Panc1 (cell line): ENCODE results near the gene PLXNB1. TPM values are rescaled to one million over a fixed set of nuclear protein-coding genes. Genes with fewer than 3 reads are reported as not detected.

Experiments
- ATAC-seq: fragments of 200-7000 bp; cut with Tn5 transposase; 2 replicates; pipeline ENCODE4 v1.9.1; 2020; ENCODE audit warnings: mild to moderate bottlenecking, moderate library complexity
- BruUV-seq: library from RNA; stranded (reverse); fragments of 400-500 nt; replicated peaks from 2 replicates; lab custom pipeline; 2021; lab: Mats Ljungman, UMichigan
- CTCF ChIA-PET: fragments of 300-600 bp; sonication (Branson Sonifier 250); formaldehyde crosslinking; loops from one replicate; lab custom pipeline; 2022; ENCODE audit warnings: antibody characterized with exemption; lab: Charles Lee
- POLR2A ChIA-PET: fragments of 300-600 bp; sonication (Branson Sonifier 250); formaldehyde crosslinking; loops from one replicate; lab custom pipeline; 2022; ENCODE audit warnings: antibody characterized with exemption; lab: Charles Lee
- DNase-seq: peaks from one replicate; pipeline ENCODE4 v3.0.0-alpha.2; 2010; ENCODE audit warnings: low read depth, low spot score
- H3K27ac ChIP-seq: 2 replicates; pipeline ENCODE4 v1.5.1; 2011; ENCODE audit warnings: mild to moderate bottlenecking, low read length, inconsistent platforms
- H3K27me3 ChIP-seq: fragments of 200-500 bp; sonication (Bioruptor generic); 2 replicates; pipeline ENCODE4 v1.6.0; 2014; ENCODE audit warnings: low read length, inconsistent platforms; ENCODE audit not compliant: control insufficient read depth, insufficient read depth
- H3K36me3 ChIP-seq: fragments of 200-500 bp; sonication (Bioruptor generic); 2 replicates; pipeline ENCODE4 v1.5.1; 2014; ENCODE audit warnings: inconsistent platforms, mild to moderate bottlenecking, low read length, moderate library complexity; ENCODE audit not compliant: control insufficient read depth, insufficient read depth
- H3K4me1 ChIP-seq: 2 replicates; pipeline ENCODE4 v1.5.1; 2011; ENCODE audit warnings: inconsistent platforms, mild to moderate bottlenecking, low read length, moderate library complexity; ENCODE audit not compliant: control insufficient read depth, insufficient read depth
- H3K4me3 ChIP-seq, 2 experiments: 2 replicates each; pipeline ENCODE4 v1.5.1; 2011 to 2012; ENCODE audit warnings: low read depth in 2 of 2, low read length in 2 of 2, mild to moderate bottlenecking in 2 of 2, inconsistent platforms in 1 of 2, moderate library complexity in 1 of 2
- H3K9me3 ChIP-seq: fragments of 200-500 bp; sonication (Bioruptor generic); 2 replicates; pipeline ENCODE4 v1.5.1; 2014; ENCODE audit warnings: low read depth, mild to moderate bottlenecking, inconsistent platforms, low read length, moderate library complexity; ENCODE audit not compliant: control insufficient read depth, insufficient read depth
- POLR2AphosphoS5 ChIP-seq: IDR thresholded peaks from 2 replicates; pipeline ENCODE4 v1.6.1; 2012; ENCODE audit warnings: mild to moderate bottlenecking, low read depth, low read length, moderate library complexity
- SIN3A ChIP-seq: IDR thresholded peaks from 2 replicates; pipeline ENCODE4 v1.6.1; 2012; ENCODE audit warnings: low read depth, mild to moderate bottlenecking, low read length, moderate library complexity, borderline replicate concordance; ENCODE audit not compliant: insufficient read depth
- TCF7L2 ChIP-seq: IDR thresholded peaks from 2 replicates; pipeline ENCODE4 v1.6.1; 2011; ENCODE audit warnings: mild to moderate bottlenecking, low read depth, low read length, inconsistent platforms
- in situ Hi-C: cut with HindIII; loops from 2 replicates; pipeline ENCODE4 v1.10.0; 2016; ENCODE audit warnings: low sequenced_read_pairs, low pct_unique_long_range_greater_than_20kb
- intact Hi-C: fragments of 100-400 bp; cut with micrococcal nuclease; formaldehyde crosslinking; loops from one replicate; pipeline ENCODE4 v1.10.0; 2022; ENCODE audit not compliant: unreplicated experiment
- total RNA-seq: library from RNA; stranded (reverse); gene quantifications from one replicate; pipeline ENCODE4 v1.2.1, GENCODE V29; 2021; ENCODE audit not compliant: unreplicated experiment
- TF ChIP-seq, protein P1 (sequence below), 2 experiments: IDR thresholded peaks; 2 replicates each; pipeline ENCODE4 v1.6.1; 2011 to 2012; ENCODE audit warnings: low read depth in 2 of 2, control low read depth in 1 of 2, low read length in 1 of 2, mild to moderate bottlenecking in 1 of 2, moderate library complexity in 1 of 2; ENCODE audit not compliant: insufficient read depth in 1 of 2
- TF ChIP-seq, protein P2 (sequence below): fragments of 450-650 bp; IDR thresholded peaks from 2 replicates; pipeline ENCODE4 v1.5.1; 2017; ENCODE audit warnings: mild to moderate bottlenecking

PLXNB1 gene
- total RNA-seq, 1 experiment from 2014 or later: 22.8 TPM

DNA sequence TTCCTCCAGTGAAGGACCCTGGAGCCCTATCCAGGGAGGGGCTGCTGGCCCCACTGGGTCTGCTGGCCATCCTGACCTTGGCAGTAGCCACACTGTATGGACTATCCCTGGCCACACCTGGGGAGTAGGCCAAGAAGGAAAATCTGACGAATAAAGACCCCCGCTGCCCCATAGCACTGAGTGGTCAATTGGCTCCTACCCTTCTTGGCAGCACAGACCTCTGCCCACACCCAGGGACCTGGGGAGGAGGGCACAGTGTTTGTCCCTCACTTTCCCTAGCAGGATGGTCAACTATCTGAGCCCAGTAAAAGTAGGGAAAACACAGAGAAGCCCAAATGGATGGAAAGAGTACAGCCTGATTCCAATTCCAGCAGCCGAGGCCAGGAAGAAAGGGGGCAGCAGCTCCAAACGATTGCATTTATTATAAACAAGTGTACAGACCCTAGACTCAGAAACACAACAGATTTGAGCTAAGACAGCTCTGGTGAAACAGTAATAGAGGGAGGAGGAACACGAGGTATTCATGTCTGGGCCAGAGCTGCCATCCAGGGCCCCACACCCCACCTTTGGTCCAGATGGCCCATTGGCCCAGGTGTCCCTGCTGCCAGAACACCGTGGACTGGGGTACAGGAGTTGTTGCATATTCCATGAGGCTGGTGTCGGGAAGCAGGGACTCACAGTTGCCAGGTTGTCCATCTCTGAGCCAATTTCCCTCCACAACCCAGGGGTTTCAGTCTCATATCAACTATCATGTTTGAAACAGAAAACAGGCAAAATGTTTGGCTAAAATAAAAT, 37.8 kb upstream of the PLXNB1 start:
- no peak for ATAC-seq
- peaks cover 10% of the 10 kb centered on the region for H3K4me1 ChIP-seq
- BruUV-seq: no TSS peak

DNA sequence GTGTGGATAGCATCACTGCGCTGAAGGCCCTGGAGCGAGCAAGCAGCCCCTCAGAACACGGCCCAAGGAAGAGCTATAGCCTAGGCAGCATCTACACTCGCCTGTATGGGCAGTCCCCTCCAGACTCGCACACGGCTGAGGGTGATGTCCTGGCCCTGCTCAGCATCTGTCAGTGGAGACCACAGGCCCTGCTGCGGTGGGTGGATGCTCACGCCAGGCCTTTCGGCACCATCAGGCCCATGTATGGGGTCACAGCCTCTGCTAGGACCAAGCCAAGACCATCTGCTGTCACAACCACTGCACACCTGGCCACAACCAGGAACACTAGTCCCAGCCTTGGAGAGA, 37.2 kb upstream of the PLXNB1 start:
- H3K36me3 ChIP-seq: no peaks in the 10 kb centered on the region; the same call in 1 of the 2 replicates
- TF ChIP-seq, protein P1, sequence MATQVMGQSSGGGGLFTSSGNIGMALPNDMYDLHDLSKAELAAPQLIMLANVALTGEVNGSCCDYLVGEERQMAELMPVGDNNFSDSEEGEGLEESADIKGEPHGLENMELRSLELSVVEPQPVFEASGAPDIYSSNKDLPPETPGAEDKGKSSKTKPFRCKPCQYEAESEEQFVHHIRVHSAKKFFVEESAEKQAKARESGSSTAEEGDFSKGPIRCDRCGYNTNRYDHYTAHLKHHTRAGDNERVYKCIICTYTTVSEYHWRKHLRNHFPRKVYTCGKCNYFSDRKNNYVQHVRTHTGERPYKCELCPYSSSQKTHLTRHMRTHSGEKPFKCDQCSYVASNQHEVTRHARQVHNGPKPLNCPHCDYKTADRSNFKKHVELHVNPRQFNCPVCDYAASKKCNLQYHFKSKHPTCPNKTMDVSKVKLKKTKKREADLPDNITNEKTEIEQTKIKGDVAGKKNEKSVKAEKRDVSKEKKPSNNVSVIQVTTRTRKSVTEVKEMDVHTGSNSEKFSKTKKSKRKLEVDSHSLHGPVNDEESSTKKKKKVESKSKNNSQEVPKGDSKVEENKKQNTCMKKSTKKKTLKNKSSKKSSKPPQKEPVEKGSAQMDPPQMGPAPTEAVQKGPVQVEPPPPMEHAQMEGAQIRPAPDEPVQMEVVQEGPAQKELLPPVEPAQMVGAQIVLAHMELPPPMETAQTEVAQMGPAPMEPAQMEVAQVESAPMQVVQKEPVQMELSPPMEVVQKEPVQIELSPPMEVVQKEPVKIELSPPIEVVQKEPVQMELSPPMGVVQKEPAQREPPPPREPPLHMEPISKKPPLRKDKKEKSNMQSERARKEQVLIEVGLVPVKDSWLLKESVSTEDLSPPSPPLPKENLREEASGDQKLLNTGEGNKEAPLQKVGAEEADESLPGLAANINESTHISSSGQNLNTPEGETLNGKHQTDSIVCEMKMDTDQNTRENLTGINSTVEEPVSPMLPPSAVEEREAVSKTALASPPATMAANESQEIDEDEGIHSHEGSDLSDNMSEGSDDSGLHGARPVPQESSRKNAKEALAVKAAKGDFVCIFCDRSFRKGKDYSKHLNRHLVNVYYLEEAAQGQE (IDR thresholded peaks at IDR 0.05; ENCODE audit: insufficient read depth in 1 of 2, low read depth in 2 of 2, low read length in 1 of 2): no peak
- TF ChIP-seq POLR2AphosphoS5 (no peak), SIN3A (no peak), TCF7L2 (no peak)
- TF ChIP-seq, protein P2, sequence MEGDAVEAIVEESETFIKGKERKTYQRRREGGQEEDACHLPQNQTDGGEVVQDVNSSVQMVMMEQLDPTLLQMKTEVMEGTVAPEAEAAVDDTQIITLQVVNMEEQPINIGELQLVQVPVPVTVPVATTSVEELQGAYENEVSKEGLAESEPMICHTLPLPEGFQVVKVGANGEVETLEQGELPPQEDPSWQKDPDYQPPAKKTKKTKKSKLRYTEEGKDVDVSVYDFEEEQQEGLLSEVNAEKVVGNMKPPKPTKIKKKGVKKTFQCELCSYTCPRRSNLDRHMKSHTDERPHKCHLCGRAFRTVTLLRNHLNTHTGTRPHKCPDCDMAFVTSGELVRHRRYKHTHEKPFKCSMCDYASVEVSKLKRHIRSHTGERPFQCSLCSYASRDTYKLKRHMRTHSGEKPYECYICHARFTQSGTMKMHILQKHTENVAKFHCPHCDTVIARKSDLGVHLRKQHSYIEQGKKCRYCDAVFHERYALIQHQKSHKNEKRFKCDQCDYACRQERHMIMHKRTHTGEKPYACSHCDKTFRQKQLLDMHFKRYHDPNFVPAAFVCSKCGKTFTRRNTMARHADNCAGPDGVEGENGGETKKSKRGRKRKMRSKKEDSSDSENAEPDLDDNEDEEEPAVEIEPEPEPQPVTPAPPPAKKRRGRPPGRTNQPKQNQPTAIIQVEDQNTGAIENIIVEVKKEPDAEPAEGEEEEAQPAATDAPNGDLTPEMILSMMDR: no peak
- H3K4me1 ChIP-seq: peaks cover 10% of the 10 kb centered on the region
- no peak overlapping the region for H3K4me3 ChIP-seq
- ChIA-PET CTCF (interaction anchor here (0.8 kb wide), 1 partner anchor 66 kb away, joined by 4 read pairs; no protein-coding TSS in a partner anchor), POLR2A (no interaction called here)
- BruUV-seq: no TSS peak
- no peaks in the 10 kb centered on the region for H3K9me3 ChIP-seq
- ATAC-seq (no peak), DNase-seq (no peak)
- intact Hi-C loops (loop anchor here (5.0 kb wide), 1 partner anchor 80 kb away; no protein-coding TSS in a partner anchor), in situ Hi-C loops (no loop called here)
- H3K27me3 ChIP-seq: no peaks in the 10 kb centered on the region
- no peak overlapping the region for H3K27ac ChIP-seq

More for the DNA sequence above, 37.8 kb upstream of the PLXNB1 start:
- ChIA-PET POLR2A (no interaction called here), CTCF (no interaction called here)
- no peaks in the 10 kb centered on the region for H3K9me3 ChIP-seq
- H3K36me3 ChIP-seq: no peaks in the 10 kb centered on the region; the same call in 1 of the 2 replicates
- no peak for DNase-seq
- in situ Hi-C loops (no loop called here), intact Hi-C loops (loop anchor here (5.0 kb wide), 1 partner anchor 80 kb away; no protein-coding TSS in a partner anchor)
- no peaks in the 10 kb centered on the region for H3K27me3 ChIP-seq
- no peak overlapping the region for H3K27ac ChIP-seq
- no peak for TF ChIP-seq TCF7L2
- no peak for TF ChIP-seq POLR2AphosphoS5
- TF ChIP-seq, protein P1 (IDR thresholded peaks at IDR 0.05; ENCODE audit: insufficient read depth in 1 of 2, low read depth in 2 of 2, low read length in 1 of 2): no peak
- TF ChIP-seq SIN3A: no peak
- TF ChIP-seq, protein P2: no peak
- no peak overlapping the region for H3K4me3 ChIP-seq
